Stimulated activated CD4-positive, alpha-beta T cell treated with anti-CD3 and anti-CD28 coated beads, TNF-alpha, amount 100 ng/mL, for 24 hours (primary cell): ENCODE results near the gene TGFBR2.

Source experiments
- DNase-seq, 3 experiments: peaks; one replicate each; pipeline ENCODE4 v3.0.0-alpha.2; 2020; ENCODE audit warnings: low read depth in 3 of 3

Gene TGFBR2

DNA sequence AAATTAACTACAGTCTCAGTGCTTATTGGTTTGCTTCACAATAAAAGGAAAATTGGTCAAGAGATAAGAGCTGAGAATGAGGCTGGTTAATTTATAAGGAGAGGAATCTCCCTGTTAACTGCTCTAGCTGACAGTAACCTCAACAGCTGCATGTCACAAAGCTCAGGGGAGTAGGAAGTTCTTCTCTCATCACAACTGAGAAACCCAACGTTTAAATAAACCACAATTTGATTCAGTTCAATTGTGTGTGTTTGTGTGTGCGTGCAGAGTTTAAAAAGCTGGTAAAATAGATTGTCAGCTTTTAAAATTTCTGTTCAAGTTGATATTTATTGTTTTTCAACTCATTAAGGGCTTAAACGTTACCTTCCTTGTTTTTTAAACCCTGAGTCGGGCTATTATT is 3.5 kb upstream of the TGFBR2 start:
- no peak for DNase-seq

DNA sequence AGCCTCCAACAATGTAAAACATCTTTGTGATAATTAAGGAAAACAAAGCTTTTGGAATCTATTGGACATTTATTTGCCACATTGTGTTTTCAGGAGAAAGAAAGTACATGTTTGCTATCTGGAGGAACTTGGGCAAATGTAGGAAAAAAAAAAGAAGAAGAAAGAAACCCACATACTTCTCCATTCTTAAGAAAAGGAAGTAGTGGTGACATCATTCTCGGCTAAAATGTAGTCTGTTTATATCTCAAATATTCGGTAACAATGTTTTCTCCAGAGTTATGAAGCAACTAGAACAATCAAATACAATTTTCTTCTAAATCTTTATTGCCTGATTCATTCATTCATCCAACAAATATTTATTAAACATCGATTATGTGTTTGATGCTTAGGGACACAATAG is 2.3 kb upstream of the TGFBR2 start:
- no peak for DNase-seq

DNA sequence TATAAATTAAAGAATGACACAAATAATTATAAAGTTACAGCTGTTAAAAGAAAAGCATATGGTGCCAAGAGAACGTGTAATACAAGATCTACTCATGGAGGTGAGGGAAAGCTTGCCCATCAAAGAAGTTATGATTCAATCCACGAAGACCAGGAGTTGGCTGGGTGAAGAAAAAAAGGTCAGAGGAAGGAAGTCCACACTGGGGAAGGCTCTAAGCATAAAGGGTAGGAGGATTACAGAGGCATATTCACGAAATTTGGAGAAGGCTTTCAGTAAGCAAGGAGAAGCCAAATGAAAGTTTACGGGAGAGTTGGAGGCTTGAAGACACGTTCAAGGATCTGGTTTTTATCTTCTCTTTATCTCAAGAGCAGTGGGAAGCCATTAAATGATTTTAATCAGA is 1.8 kb upstream of the TGFBR2 start:
- no peak for DNase-seq

DNA sequence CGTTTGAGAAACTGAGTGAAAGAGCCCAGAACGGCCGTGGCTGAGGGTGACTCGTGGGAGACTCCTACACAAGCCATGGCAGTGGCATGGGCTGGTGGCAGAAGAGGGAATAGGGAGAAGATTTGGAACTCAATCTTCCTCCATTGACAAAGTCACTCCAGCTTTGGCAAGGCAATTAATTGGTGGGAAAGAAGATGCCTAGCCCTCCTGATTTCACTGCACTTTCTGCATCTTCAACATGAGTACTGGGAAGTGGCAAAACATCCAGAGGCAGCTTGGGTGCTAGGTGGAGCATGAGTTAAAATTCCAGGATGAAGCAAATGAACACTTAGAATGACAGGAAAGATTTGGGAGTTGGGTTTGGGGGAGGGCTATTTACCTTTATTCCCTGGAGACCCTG is 1.4 kb upstream of the TGFBR2 start:
- no peak for DNase-seq

DNA sequence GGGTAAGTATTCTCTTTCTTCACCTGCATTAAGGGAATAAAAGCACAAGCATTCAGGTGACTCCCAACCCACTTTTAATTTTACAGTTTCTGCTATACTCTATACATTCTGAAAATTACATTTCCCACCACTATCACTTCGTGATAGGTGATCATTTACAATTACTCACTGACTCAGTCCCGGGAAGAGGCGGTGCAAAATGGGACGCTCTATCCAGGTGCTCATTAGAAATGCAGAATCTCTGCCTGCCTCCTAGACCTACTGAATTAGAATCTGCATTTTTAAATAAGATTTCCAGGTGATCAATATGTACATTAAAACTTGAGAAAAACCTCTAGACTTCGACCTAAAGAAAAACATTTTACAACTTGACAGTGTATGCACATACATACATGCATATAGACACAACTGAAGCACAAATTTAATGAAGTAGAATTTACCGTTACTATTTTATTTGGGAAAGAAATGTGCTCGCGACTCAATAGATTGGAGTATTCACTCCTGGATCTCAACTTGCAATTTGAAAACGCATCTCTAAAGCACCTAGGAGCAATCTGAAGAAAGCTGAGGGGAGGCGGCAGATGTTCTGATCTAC is 598 bp upstream of the TGFBR2 start:
- no peak for DNase-seq

GRCh38 chr3:30607032-30607833 is 832 bp downstream of the TGFBR2 start:
- peak in 2 of 3 experiments; percentile 56 to 63 for DNase-seq

GRCh38 chr3:30608598-30608947 is 2.2 kb downstream of the TGFBR2 start:
- no peak for DNase-seq

- no peak for DNase-seq
These were observed 3.7 kb downstream of the TGFBR2 start for GRCh38 chr3:30609930-30610701.

- DNase-seq: no peak
These were observed 4.4 kb downstream of the TGFBR2 start for GRCh38 chr3:30610702-30611368.

DNA sequence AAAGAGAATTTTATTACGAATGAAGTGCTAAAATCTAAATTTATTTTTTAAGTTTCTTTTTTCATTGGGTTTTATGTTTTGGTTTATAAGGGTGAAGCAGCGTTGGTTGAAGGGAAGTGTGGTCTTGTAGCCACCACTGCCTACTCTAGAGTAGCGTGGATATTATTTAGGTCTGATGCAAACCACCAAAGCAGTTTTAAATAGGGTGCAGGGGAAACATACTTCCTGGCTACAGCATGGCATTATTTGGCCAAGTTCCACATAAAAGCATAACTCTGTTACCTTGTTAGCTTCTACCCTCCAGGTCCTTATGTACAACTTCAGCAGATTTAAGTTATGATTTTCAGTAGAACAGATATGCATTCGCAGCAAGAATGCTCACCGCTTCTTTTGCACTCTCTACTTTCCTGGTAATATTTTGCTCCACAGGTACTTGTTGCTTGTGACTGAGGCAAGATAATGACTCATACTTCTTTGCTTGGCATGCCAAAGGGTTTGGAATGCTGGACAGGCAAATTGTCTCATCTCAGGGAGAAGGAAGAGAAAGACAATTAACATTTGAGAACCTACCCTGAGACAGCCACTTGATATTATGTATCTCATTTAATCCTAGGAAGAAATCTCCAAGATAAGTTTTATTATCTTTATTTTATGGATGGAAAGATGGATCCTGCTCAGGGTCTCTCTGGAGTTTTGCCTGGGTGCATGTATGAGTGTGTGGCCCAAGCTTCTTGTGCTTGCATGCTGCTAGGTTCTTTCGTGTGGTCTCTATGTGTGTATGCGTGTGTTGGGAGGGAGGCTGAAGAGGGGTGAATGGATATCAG is 5.4 kb downstream of the TGFBR2 start:
- DNase-seq: no peak

GRCh38 chr3:30612437-30613132 is 6.2 kb downstream of the TGFBR2 start:
- no peak for DNase-seq

DNA sequence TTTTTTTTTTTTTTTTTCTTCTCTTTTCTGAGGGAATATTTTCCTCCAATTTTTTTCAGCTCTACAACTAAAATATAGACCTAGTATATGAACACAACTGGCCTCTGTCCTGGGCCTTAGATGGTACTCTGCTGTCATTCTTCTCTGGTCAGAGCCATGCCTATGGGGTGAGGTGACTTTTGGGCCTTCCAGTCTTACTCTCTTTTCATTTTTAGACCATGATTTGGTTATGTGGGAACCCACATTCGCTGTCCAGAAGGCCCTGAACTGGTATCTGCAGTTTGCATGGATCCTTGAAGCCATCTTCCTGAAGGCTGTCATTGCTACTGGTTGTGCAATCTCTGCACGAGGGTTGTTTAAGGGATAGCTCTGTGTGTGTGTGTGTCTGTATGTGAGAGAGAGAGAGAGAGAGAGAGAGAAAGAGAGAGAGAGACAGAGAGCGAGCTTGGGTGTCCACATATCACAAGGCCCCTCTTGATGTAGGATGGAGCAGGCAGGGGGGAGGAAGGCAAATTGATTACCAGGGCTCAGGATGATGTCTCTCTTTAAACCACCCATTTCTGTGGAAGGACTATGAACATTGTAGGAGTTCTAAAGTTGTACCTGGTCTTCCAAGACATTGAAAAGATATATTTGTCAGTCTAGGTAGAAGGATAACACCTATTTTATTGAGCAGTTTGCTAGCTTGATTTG is 6.9 kb downstream of the TGFBR2 start:
- DNase-seq: no peak

DNA sequence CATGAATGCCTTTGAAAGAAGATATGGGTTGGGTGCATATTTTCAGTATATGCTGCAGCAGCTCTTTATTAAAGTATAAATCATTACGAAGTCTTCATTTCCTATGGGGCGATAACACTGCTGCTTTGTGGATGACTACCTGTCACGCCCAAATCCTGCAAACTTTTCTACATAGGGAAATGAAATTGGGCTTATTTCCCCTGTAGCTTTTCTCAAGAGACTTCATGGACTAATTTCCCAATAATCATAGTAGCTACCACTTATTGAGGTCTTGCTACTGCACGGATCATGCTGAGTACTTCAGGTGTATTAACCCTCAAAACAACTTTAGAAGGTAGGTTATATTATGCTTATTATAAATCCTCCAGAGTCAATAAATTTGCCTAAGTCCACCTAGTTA is 8.0 kb downstream of the TGFBR2 start:
- no peak for DNase-seq

- no peak for DNase-seq
These were observed 8.5 kb downstream of the TGFBR2 start for GRCh38 chr3:30614943-30615342.

DNA sequence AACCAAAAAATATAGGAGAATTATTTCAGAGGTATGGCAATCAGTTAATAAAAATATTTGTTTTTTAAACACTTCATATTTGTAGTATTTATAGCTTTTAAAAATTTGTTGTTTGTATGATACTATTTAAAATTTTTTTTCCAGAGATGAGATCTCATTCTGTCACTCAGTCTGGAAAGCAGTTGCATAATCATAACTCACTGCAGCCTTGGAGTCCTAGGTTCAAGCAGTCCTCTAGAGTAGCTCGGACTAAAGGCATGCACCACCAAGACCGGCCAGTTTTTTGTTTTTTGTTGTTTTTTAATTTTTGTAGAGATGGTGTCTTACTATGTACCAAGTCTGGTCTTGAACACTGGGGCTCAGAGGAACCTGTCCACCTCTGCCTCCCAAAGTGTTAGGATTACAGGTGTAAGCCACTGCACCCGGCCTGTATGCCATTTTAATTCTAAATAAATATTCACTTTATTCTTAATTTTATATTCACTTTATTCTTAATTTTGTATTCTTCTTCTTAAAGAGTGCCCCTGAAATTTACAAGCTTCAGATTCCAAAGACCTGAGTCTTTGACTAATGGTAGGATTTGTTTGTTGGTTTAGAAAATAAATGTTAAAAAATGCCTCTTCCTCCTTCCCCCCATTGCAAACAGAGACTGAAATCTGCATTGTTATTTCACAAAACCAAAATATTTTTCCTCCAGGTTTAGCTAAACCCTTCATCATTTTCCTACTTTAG is 9.4 kb downstream of the TGFBR2 start:
- no peak for DNase-seq

DNA sequence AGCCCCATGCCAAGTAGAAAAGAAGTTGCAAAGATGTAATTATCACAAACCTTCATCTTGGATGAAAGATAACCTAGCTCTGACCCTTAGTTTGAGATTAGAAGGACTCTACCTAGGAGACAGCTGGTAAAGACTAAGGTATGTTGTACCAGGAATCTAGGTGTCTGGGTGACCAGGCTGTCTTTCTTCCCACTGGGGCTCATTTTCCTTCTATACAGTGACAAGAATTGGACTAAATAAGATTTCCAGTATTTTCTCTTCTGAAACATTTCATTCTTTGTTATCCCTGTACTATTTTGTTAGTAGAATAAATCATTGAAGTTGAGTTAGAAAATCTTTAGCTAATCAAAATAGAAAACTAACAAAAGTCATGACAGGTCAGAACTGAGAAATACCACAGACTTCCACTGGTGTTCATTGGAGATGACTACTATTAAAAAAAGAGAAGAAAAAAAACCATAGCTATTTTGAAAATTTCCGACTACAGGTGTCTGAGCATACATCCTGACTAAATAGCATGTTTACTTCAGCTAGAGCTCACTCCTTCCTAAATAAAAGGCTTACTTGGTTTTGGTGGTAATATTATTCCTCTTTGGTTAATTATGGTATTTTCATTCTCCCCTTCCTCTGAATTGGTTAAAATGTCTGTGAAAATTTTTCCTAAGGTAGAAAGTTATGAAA is 10.1 kb downstream of the TGFBR2 start:
- DNase-seq: no peak

DNA sequence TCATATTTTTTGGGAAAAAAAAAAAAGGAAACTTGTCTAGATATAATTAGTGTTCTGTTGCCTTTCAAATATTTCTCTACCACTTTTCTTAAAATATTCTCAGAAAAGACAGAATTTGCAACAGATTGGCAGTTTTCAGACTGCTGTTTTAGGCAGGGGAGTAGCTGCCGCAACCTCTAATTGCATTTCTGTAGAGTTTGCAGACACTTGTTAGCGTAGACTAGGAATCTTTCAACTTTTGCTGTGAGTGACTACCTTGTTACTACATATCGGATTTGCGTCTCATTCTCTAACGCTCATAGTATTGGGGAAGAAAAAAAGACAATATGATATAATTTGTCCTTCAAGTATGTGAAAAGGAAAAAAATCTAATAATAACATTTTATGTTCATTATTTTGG is 10.7 kb downstream of the TGFBR2 start:
- DNase-seq: no peak

- DNase-seq: no peak
These were observed 11.3 kb downstream of the TGFBR2 start for GRCh38 chr3:30617653-30618052.

GRCh38 chr3:30618526-30618925 is 12.1 kb downstream of the TGFBR2 start:
- DNase-seq: no peak
